ENCODE data around the gene COL24A1.

- TF ChIP-seq POLR2AphosphoS5 (IDR thresholded peaks at IDR 0.05) (no peak), POLR2A (IDR thresholded peaks at IDR 0.05) (no peak), CTCF (IDR thresholded peaks at IDR 0.05) (no peak), EP300 (IDR thresholded peaks at IDR 0.05) (no peak)
Measured at GRCh38 chr1:86089765-86090164, 66.8 kb downstream of the COL24A1 start.

All from upper lobe of left lung (tissue), 4 donors.